ENCODE measurements around the gene AVEN.

- TF ChIP-seq GATA2 (IDR thresholded peaks at IDR 0.05; ENCODE audit: low read depth, low read length) (no peak), GATA3 (IDR thresholded peaks at IDR 0.05; ENCODE audit: low read depth, low read length) (no peak)
Observed at GRCh38 chr15:33980159-33980558, 58.8 kb downstream of the AVEN start.
